ACC112 (cell line): ENCODE measurements around the gene SLC18B1.

ENCODE experiments used
- H2AFZ ChIP-seq: fragments of 200-600 bp; sonication (generic); one replicate; pipeline ENCODE4 v1.6.0; 2017; ENCODE audit warnings: antibody characterized with exemption, low read length; ENCODE audit not compliant: unreplicated experiment
- H3K27ac ChIP-seq: fragments of 200-600 bp; sonication (generic); 2 replicates; pipeline ENCODE4 v1.5.1; 2014; ENCODE audit warnings: low read depth, mild to moderate bottlenecking, antibody characterized with exemption, low read length, moderate library complexity
- H3K27me3 ChIP-seq: fragments of 200-600 bp; sonication (generic); 2 replicates; pipeline ENCODE4 v1.6.1; 2014; ENCODE audit warnings: mild to moderate bottlenecking, antibody characterized with exemption, low read length, moderate library complexity, mixed read lengths; ENCODE audit not compliant: insufficient read depth
- H3K36me3 ChIP-seq: fragments of 200-600 bp; sonication (generic); 2 replicates; pipeline ENCODE4 v1.6.1; 2016; ENCODE audit warnings: mild to moderate bottlenecking, antibody characterized with exemption, low read length, moderate library complexity, mixed read lengths; ENCODE audit not compliant: insufficient read depth
- H3K4me1 ChIP-seq: fragments of 200-600 bp; sonication (generic); one replicate; pipeline ENCODE4 v1.6.1; 2016; ENCODE audit warnings: low read length, mixed read lengths; ENCODE audit not compliant: insufficient read depth, unreplicated experiment, control insufficient read depth
- H3K4me3 ChIP-seq: fragments of 200-600 bp; sonication (generic); 2 replicates; pipeline ENCODE4 v1.5.1; 2014; ENCODE audit warnings: mild to moderate bottlenecking, low read depth, low read length
- H3K79me2 ChIP-seq: fragments of 200-600 bp; sonication (generic); one replicate; pipeline ENCODE4 v1.6.0; 2016; ENCODE audit warnings: low read length; ENCODE audit not compliant: control insufficient read depth, unreplicated experiment, insufficient read depth

SLC18B1 gene

GRCh38 chr6:132797951-132798868, at the start of gene SLC18B1:
Gene SLC18B1, minus strand, starts transcription at chr6:132798637. Its CDS starts 181 bp downstream, at chr6:132798456.
- peak within 1 kb of the TSS; percentile 83 for H3K4me3 ChIP-seq
- peaks cover 3% of the 10 kb centered on the region for H3K79me2 ChIP-seq
- H2AFZ ChIP-seq: peak within 1 kb of the TSS; percentile 93
- peak within 1 kb of the TSS; percentile 10 for H3K27ac ChIP-seq
- no peaks in the 10 kb centered on the region for H3K27me3 ChIP-seq
- peaks cover 4% of the 10 kb centered on the region; the same call in 1 of the 2 replicates for H3K36me3 ChIP-seq
- peaks cover 4% of the 10 kb centered on the region for H3K4me1 ChIP-seq

- Histone ChIP-seq H3K27me3 (no peaks in the 10 kb centered on the region), H2AFZ (no peak overlapping the region), H3K36me3 (no peaks in the 10 kb centered on the region), H3K4me1 (no peaks in the 10 kb centered on the region), H3K4me3 (no peak overlapping the region), H3K27ac (no peak overlapping the region), H3K79me2 (no peaks in the 10 kb centered on the region)
Observed at GRCh38 chr6:132843316-132844035, 45.0 kb upstream of the SLC18B1 start.

- Histone ChIP-seq H3K4me1 (no peaks in the 10 kb centered on the region), H3K27ac (no peak overlapping the region), H3K4me3 (no peak overlapping the region), H3K36me3 (no peaks in the 10 kb centered on the region), H3K79me2 (no peaks in the 10 kb centered on the region), H3K27me3 (no peaks in the 10 kb centered on the region), H2AFZ (no peak overlapping the region)
Observed at GRCh38 chr6:132841966-132842365, 43.5 kb upstream of the SLC18B1 start.

GRCh38 chr6:132832891-132833290, 34.5 kb upstream of the SLC18B1 start:
- Histone ChIP-seq H3K4me1 (no peaks in the 10 kb centered on the region), H3K79me2 (no peaks in the 10 kb centered on the region), H3K27me3 (no peaks in the 10 kb centered on the region), H3K4me3 (no peak overlapping the region), H2AFZ (no peak overlapping the region), H3K36me3 (no peaks in the 10 kb centered on the region), H3K27ac (no peak overlapping the region)

- H3K36me3 ChIP-seq: no peaks in the 10 kb centered on the region
- H3K27me3 ChIP-seq: no peaks in the 10 kb centered on the region
- no peaks in the 10 kb centered on the region for H3K4me1 ChIP-seq
- H3K4me3 ChIP-seq: no peak overlapping the region
- H2AFZ ChIP-seq: no peak overlapping the region
- no peak overlapping the region for H3K27ac ChIP-seq
- no peaks in the 10 kb centered on the region for H3K79me2 ChIP-seq
Observed at GRCh38 chr6:132830334-132830751, 31.9 kb upstream of the SLC18B1 start.

GRCh38 chr6:132820629-132821381, 22.4 kb upstream of the SLC18B1 start:
- Histone ChIP-seq H3K4me1 (peaks cover 42% of the 10 kb centered on the region), H2AFZ (no peak overlapping the region), H3K27me3 (no peaks in the 10 kb centered on the region), H3K27ac (peak overlapping the region; percentile 46), H3K79me2 (peaks cover 24% of the 10 kb centered on the region), H3K36me3 (peaks cover 34% of the 10 kb centered on the region), H3K4me3 (no peak overlapping the region)

- Histone ChIP-seq H3K27ac (peak overlapping the region; percentile 66), H3K4me3 (no peak overlapping the region), H3K27me3 (no peaks in the 10 kb centered on the region), H2AFZ (no peak overlapping the region), H3K79me2 (peaks cover 37% of the 10 kb centered on the region), H3K4me1 (peaks cover 42% of the 10 kb centered on the region), H3K36me3 (peaks cover 44% of the 10 kb centered on the region)
Observed at GRCh38 chr6:132819405-132820161, 21.1 kb upstream of the SLC18B1 start.

GRCh38 chr6:132818404-132819359, 20.2 kb upstream of the SLC18B1 start:
- Histone ChIP-seq H2AFZ (no peak overlapping the region), H3K27ac (peak overlapping the region; percentile 66), H3K4me1 (peaks cover 42% of the 10 kb centered on the region), H3K36me3 (peaks cover 44% of the 10 kb centered on the region), H3K79me2 (peaks cover 39% of the 10 kb centered on the region), H3K4me3 (no peak overlapping the region), H3K27me3 (no peaks in the 10 kb centered on the region)
